Measurements from ENCODE around the gene COL5A1. TPM values are rescaled to one million over a fixed set of nuclear protein-coding genes. Genes with fewer than 3 reads are reported as not detected.

Gene COL5A1
- total RNA-seq, 4 donors from 2014 or later, result 1.6 to 2.8 (median 2.3) TPM

DNA sequence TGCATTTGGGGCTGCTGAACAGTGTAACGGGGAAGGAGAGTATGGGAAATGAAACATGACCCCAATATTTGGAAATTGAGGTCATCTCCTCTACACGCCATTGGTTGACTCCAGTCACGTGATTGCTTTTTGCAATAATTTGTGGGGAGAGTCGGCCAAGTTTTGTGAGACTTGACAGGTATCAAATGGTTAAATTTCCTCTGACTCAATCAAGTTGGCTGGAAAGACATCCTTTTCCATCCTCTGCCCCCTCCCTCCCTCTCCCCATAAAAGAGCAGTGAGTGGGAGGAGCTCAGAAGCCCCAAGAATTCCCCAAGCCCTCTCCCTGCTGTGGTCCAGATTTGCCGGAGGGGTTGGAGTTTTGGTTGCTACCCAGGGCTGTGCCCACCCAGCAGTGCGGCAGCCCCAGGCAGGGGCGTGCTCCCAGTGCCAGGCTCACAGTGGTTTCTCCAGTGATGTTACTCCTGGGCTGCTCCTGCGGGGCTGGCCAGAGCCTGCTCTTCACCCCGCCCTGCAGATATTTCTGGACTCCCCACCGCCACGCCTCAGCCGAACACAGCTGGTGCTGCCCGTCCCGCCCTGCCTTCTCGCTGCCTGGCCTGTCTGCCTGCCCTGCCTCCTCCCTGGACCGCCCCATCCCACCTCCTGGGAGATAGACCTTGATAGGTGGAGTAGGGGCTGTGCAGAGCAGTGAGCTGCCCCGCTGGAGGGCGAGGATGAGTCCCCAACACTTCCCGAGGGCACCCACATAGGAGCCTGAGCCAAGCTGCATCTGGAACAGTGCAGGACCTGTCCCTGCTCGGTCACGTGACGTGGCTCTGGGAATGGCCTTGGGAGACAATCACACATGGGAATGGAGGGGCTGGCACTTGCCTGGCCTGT lies 3.4 kb downstream of the COL5A1 start:
- TF ChIP-seq, protein P1, sequence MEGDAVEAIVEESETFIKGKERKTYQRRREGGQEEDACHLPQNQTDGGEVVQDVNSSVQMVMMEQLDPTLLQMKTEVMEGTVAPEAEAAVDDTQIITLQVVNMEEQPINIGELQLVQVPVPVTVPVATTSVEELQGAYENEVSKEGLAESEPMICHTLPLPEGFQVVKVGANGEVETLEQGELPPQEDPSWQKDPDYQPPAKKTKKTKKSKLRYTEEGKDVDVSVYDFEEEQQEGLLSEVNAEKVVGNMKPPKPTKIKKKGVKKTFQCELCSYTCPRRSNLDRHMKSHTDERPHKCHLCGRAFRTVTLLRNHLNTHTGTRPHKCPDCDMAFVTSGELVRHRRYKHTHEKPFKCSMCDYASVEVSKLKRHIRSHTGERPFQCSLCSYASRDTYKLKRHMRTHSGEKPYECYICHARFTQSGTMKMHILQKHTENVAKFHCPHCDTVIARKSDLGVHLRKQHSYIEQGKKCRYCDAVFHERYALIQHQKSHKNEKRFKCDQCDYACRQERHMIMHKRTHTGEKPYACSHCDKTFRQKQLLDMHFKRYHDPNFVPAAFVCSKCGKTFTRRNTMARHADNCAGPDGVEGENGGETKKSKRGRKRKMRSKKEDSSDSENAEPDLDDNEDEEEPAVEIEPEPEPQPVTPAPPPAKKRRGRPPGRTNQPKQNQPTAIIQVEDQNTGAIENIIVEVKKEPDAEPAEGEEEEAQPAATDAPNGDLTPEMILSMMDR (IDR thresholded peaks at IDR 0.05 in 4 of 5, conservative IDR thresholded peaks at IDR 0.05 in 1 of 5), result no peak
- no peak for TF ChIP-seq POLR2A (IDR thresholded peaks at IDR 0.05)
- Histone ChIP-seq H3K4me1 (peaks cover 3% of the 10 kb centered on the region in 2 donors), H3K27ac (peak overlapping the region; percentile 41 to 71 (median 60)), H3K4me3 (peak overlapping the region; percentile 1 to 35 (median 22)), H3K9me3 (no peaks in the 10 kb centered on the region), H3K36me3 (no peaks in the 10 kb centered on the region), H3K27me3 (peaks cover 26 to 41% (median 32%) of the 10 kb centered on the region in 3 donors)
- in situ Hi-C loops (cut with MboI; ENCODE audit: low sequenced_read_pairs in 4 of 4), result no loop called here
- ATAC-seq, result peak; percentile 53 to 64
- intact Hi-C loops (cut with DNase I; ENCODE audit: low total_unique reads), result no loop called here
- DNase-seq, result peak; percentile 47 to 66

DNA sequence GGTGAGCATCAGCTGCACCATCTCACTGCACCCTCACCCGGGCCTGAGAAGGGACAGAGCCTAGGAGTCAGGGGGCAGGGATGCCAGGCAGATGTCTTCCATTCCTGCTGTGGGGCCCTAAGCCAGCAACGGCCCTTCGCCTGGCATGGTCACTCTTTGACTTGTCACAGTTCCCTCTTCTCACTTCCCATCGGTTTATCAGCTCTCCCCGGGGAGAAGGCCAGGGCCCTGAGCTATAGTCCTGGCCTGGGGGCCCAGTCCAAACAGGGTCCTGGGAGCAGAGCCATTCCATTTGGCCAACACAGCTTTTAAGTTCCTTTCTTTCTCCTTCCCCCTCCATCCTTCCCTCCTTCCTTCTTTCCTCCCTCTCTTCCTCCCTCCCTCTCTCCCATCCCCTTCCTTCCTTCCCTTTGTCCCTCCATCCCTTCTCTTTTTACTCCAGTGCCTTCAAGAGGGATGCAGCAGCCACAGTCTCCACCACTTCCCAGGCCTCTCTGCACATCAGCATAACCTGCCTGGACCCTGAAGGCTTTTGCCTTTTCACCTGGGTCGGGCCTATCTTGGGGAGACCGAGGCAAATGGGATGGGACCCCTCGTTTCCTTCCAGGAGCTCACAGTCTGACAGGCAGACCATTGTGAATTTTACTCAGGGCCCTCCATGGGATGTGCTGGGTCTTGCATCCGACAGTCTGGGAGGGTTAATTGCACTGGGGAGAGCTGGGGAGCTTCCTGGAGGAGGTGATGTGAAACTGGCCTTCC lies 4.2 kb downstream of the COL5A1 start:
- Histone ChIP-seq H3K27me3 (peaks cover 21 to 34% (median 29%) of the 10 kb centered on the region in 3 donors), H3K9me3 (no peaks in the 10 kb centered on the region), H3K36me3 (no peaks in the 10 kb centered on the region), H3K27ac (peak overlapping the region; percentile 41 to 71 (median 60)), H3K4me3 (no peak overlapping the region), H3K4me1 (peaks cover 2 to 3% of the 10 kb centered on the region in 2 donors)
- no peak for ATAC-seq
- in situ Hi-C loops (cut with MboI; ENCODE audit: low sequenced_read_pairs in 4 of 4) (no loop called here), intact Hi-C loops (cut with DNase I; ENCODE audit: low total_unique reads) (no loop called here)
- DNase-seq, result no peak
- no peak for TF ChIP-seq POLR2A (IDR thresholded peaks at IDR 0.05)
- TF ChIP-seq, protein P1 (IDR thresholded peaks at IDR 0.05 in 4 of 5, conservative IDR thresholded peaks at IDR 0.05 in 1 of 5), result no peak

DNA sequence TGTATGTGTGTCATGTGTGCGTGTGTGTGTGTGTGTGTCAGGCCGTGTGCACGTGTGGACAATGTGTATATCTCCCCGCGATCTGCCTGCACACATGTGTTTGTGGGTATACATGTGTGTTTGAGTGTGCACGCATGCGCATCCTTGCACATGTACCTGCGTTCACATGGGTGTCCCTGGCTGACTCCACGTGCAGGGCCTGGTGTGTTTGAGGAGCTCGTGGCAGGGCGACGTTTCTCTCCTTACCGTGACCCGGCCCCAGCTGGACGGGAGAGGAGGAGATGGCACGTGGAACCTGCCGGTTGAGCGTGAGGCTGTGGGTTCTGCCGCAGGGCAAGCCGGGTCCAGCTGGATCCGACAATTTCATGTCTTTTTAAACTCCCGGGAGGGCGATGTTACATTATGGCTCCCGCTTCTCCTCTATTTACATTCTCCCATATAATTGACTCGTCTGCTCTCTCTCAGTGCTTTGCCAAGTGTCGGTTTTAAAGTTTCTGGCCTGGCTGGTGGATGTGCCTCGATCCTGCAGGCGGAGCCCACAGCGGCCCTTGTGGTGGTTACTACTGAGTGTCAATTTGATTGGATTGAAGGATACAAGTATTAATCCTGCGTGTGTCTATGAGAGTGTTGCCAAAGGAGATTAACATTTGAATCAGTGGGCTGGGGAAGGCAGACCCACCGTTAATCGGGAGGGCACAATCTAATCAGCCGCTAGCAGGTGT lies 5.9 kb downstream of the COL5A1 start:
- H3K27me3 ChIP-seq, result peaks cover 17 to 22% (median 21%) of the 10 kb centered on the region in 3 donors
- no peak for DNase-seq
- TF ChIP-seq POLR2A (IDR thresholded peaks at IDR 0.05), result no peak
- TF ChIP-seq, protein P1 (IDR thresholded peaks at IDR 0.05 in 4 of 5, conservative IDR thresholded peaks at IDR 0.05 in 1 of 5), result no peak
- no peak overlapping the region for H3K27ac ChIP-seq
- H3K4me1 ChIP-seq, result peaks cover 0 to 3% of the 10 kb centered on the region in 2 donors
- intact Hi-C loops (cut with DNase I; ENCODE audit: low total_unique reads) (no loop called here), in situ Hi-C loops (cut with MboI; ENCODE audit: low sequenced_read_pairs in 4 of 4) (no loop called here)
- H3K9me3 ChIP-seq, result no peaks in the 10 kb centered on the region
- ATAC-seq, result no peak
- no peaks in the 10 kb centered on the region for H3K36me3 ChIP-seq
- no peak overlapping the region for H3K4me3 ChIP-seq

DNA sequence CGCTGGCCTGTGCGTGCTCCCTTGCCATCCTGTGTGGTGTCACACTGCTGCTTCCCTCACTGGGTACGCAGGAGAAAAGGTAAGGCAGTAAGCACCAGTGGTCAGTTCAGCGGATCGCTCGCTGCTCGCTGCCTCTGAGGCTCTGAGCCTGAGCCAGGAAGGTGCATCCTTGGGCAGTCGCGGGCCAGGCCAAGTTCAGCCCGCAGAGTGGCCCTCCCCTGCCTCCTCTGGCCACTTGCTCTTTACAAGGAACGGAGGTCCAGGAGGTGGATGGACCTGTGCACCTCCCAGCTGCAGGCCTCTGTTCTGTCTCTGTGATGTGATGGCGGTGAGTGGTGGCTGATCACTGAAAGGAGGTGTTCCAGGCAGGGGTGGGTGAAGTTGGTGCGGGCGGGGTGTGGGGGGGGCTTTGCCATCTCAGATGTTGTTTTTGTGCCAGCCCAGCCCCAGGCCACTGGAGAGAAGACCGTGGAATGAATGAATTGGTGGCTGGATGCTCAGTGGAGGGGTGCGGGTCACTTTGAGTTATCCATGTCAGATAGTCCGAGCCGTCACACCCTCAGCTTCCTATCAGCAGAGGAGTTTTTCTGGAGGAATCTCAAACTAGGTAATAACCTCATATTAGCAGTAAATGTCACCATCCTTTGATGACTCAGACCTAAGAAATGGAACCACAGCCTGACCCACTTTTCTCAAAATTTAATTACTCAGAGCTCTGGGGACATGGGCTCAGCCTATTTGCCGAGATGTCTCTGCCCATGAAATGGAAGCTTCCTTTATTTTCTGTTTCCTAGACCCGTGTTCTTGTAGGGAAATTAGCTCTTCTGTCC lies 7.3 kb downstream of the COL5A1 start:
- TF ChIP-seq, protein P1 (IDR thresholded peaks at IDR 0.05 in 4 of 5, conservative IDR thresholded peaks at IDR 0.05 in 1 of 5), result no peak
- TF ChIP-seq POLR2A (IDR thresholded peaks at IDR 0.05), result no peak
- H3K27me3 ChIP-seq, result peaks cover 6 to 8% (median 7%) of the 10 kb centered on the region in 3 donors
- DNase-seq (no peak), ATAC-seq (peak; percentile 37 to 59)
- H3K4me3 ChIP-seq, result no peak overlapping the region
- no peaks in the 10 kb centered on the region for H3K36me3 ChIP-seq
- H3K9me3 ChIP-seq, result no peaks in the 10 kb centered on the region
- intact Hi-C loops (cut with DNase I; ENCODE audit: low total_unique reads) (no loop called here), in situ Hi-C loops (cut with MboI; ENCODE audit: low sequenced_read_pairs in 4 of 4) (no loop called here)
- H3K4me1 ChIP-seq, result no peaks in the 10 kb centered on the region
- peak overlapping the region in 1 of 4 donors; percentile 22 for H3K27ac ChIP-seq
